Activated CD4-positive, alpha-beta memory T cell treated with anti-CD3 and anti-CD28 coated beads, Interleukin-2, amount 10 ng/mL, durations not matched to agents 7 days and 5 days (primary cell): ENCODE measurements around the gene ATP1A1. TPM values are rescaled to one million over a fixed set of nuclear protein-coding genes. Genes with fewer than 3 reads are reported as not detected.
A peak's percentile ranks its signal among the peaks of the same experiment; 100 is the strongest.

Experiments used
- CTCF ChIA-PET: fragments of 350-600 bp; sonication (Branson Sonifier 250); formaldehyde crosslinking; loops from one replicate; lab custom pipeline; 2021; ENCODE audit warnings: antibody characterized with exemption, inconsistent platforms; lab: Charles Lee
- POLR2A ChIA-PET: fragments of 350-600 bp; sonication (Branson Sonifier 250); formaldehyde crosslinking; loops from one replicate; lab custom pipeline; 2021; ENCODE audit warnings: antibody characterized with exemption; lab: Charles Lee
- DNase-seq: peaks from one replicate; pipeline ENCODE4 v3.0.0-alpha.2; 2020
- H3K27ac Mint-ChIP-seq: one replicate; pipeline ENCODE4 v1.8.0; 2021; ENCODE audit warnings: mild to moderate bottlenecking, mixed read lengths
- H3K27me3 Mint-ChIP-seq: one replicate; pipeline ENCODE4 v1.8.0; 2021; ENCODE audit warnings: mixed read lengths
- H3K36me3 Mint-ChIP-seq: one replicate; pipeline ENCODE4 v1.8.0; 2021; ENCODE audit warnings: low read depth, mixed read lengths
- H3K4me1 Mint-ChIP-seq: one replicate; pipeline ENCODE4 v1.8.0; 2021; ENCODE audit warnings: mixed read lengths
- H3K4me3 Mint-ChIP-seq: one replicate; pipeline ENCODE4 v1.8.0; 2021; ENCODE audit warnings: mild to moderate bottlenecking, mixed read lengths
- H3K9me3 Mint-ChIP-seq: one replicate; pipeline ENCODE4 v1.8.0; 2021; ENCODE audit warnings: mixed read lengths
- total RNA-seq, 2 experiments: library from RNA; stranded (reverse); gene quantifications; one replicate each; pipeline ENCODE4 v1.2.3, GENCODE V29; 2021

ATP1A1 gene
- total RNA-seq, 2 experiments from 2014 or later: 238 to 241 TPM

DNA sequence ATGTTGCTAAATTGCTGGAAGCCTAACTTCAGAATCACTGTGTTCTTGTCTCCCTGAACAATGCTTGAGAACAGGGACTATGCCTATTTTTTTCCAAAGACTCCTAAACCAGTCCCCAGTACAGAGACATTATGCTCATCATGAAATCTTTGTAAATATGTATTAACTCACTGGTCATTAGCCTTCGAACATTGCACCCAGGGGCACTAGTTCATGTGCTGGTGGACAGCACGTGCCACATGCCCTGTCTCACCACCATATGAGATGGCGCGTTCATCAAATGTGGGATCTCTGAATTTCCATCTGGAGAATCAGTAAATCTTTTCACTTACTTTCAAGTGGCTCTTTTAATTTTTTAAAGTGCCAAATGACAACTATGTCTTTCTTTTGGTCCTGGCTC lies 11.0 kb upstream of the ATP1A1 start:
- H3K4me3 Mint-ChIP-seq: no peak overlapping the region
- peaks cover under 1% of the 10 kb centered on the region for H3K4me1 Mint-ChIP-seq
- H3K27me3 Mint-ChIP-seq: peaks cover 7% of the 10 kb centered on the region
- no peaks in the 10 kb centered on the region for H3K36me3 Mint-ChIP-seq
- POLR2A ChIA-PET: no interaction called here
- CTCF ChIA-PET: no interaction called here
- no peak overlapping the region for H3K27ac Mint-ChIP-seq
- DNase-seq: no peak
- no peaks in the 10 kb centered on the region for H3K9me3 Mint-ChIP-seq

DNA sequence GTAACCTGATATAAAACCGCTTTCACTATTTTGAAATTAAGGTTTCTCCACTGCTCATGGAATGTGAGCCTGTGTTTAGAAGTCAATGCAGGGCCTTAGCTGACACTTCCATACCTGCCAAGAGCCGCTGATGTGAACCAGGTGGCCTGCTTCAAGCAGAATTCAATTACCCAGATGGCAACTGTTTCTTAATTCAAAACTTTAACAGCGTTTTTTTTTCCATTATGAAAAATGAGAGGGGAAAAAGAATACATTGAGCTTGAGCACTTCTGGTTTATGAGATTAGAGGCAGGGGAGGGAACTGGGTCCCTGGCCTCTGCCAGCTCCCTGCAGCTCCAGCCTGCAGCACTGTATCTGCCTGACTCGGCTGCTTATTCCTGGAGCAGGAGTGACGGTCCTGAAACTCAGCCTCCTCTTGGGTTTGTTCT lies 7.7 kb upstream of the ATP1A1 start:
- DNase-seq: no peak
- Mint-ChIP-seq H3K27ac (no peak overlapping the region), H3K36me3 (no peaks in the 10 kb centered on the region)

DNA sequence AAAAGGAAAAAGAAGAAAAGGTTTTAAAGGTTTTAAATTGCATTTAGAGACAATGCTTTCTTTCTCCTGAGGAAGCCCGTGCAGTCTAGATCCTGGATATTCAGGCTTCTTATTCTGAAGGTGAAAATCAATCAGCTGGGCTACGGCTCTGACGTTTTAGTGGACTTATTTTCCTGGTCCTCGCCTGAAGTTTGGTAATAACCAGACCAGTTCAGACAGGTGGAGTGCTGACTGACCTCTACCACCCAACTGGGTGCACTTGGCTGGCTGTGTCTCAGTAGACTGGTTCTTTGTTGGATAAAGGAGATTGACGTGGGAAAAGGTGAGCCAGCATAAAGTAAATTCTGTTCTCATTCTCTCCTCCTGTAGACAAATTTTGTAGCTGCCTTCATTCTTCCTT lies 7.2 kb upstream of the ATP1A1 start:
- DNase-seq: no peak
- no peak overlapping the region for H3K4me3 Mint-ChIP-seq
- CTCF ChIA-PET: interaction anchor here (0.7 to 1.1 kb wide), 3 partner anchors 17 to 120 kb away, joined by 3 read pairs; no protein-coding TSS in a partner anchor
- peaks cover 4% of the 10 kb centered on the region for H3K4me1 Mint-ChIP-seq
- no peak overlapping the region for H3K27ac Mint-ChIP-seq
- peaks cover 22% of the 10 kb centered on the region for H3K27me3 Mint-ChIP-seq
- no peaks in the 10 kb centered on the region for H3K36me3 Mint-ChIP-seq
- POLR2A ChIA-PET: interaction anchor here (2.2 kb wide), 1 partner anchor 10 kb away, joined by 9 read pairs; no protein-coding TSS in a partner anchor
- H3K9me3 Mint-ChIP-seq: no peaks in the 10 kb centered on the region

More for the DNA sequence above, 7.7 kb upstream of the ATP1A1 start:
- ChIA-PET POLR2A (interaction anchor here (2.2 kb wide), 1 partner anchor 11 kb away, joined by 9 read pairs; no protein-coding TSS in a partner anchor), CTCF (interaction anchor here (0.7 to 1.1 kb wide), 3 partner anchors 17 to 120 kb away, joined by 3 read pairs; no protein-coding TSS in a partner anchor)
- Mint-ChIP-seq H3K4me3 (no peak overlapping the region), H3K4me1 (peaks cover 4% of the 10 kb centered on the region), H3K27me3 (peaks cover 18% of the 10 kb centered on the region), H3K9me3 (no peaks in the 10 kb centered on the region)

- Mint-ChIP-seq H3K4me3 (no peak overlapping the region), H3K27ac (no peak overlapping the region), H3K9me3 (no peaks in the 10 kb centered on the region), H3K27me3 (peaks cover 31% of the 10 kb centered on the region), H3K36me3 (no peaks in the 10 kb centered on the region), H3K4me1 (peaks cover 5% of the 10 kb centered on the region)
- ChIA-PET POLR2A (interaction anchor here (0.9 to 2.2 kb wide), 2 partner anchors 9 to 24 kb away, joined by 3 to 9 read pairs; no protein-coding TSS in a partner anchor), CTCF (interaction anchor here (0.9 to 1.8 kb wide), 6 partner anchors 12 to 132 kb away, joined by 3 to 5 read pairs (median 4); no protein-coding TSS in a partner anchor)
- DNase-seq: no peak
Measured at GRCh38 chr1:116367256-116367945, 5.6 kb upstream of the ATP1A1 start.

DNA sequence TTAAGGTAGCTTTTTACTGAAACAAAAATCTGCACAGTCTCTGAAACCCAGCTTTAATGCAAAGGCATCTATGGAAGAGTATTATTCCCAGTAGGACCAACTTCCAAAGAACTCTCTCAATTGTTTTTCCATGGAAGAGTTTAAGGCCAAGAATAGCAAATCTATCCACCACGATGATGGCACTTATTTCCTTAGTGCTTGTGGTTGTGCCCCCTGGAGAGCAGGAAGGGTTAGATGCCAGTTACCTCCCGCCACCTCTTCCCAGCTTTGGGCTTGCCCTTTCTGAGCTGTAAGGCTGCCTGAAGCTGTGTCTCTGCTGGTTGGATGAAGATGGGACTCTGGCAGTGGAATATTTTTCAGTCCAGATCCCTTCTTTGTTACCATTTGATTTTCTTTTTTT lies 4.8 kb upstream of the ATP1A1 start:
- no peak for DNase-seq
- POLR2A ChIA-PET: no interaction called here
- Mint-ChIP-seq H3K36me3 (no peaks in the 10 kb centered on the region), H3K27me3 (peaks cover 30% of the 10 kb centered on the region), H3K27ac (no peak overlapping the region), H3K9me3 (no peaks in the 10 kb centered on the region), H3K4me3 (no peak overlapping the region), H3K4me1 (peaks cover 7% of the 10 kb centered on the region)
- CTCF ChIA-PET: interaction anchor here (0.6 to 1.3 kb wide), 5 partner anchors 15 to 227 kb away, joined by 3 to 5 read pairs (median 3); no protein-coding TSS in a partner anchor

GRCh38 chr1:116370181-116370580 lies 2.9 kb upstream of the ATP1A1 start:
- DNase-seq: no peak
- peaks cover 18% of the 10 kb centered on the region for H3K4me1 Mint-ChIP-seq
- H3K27ac Mint-ChIP-seq: no peak overlapping the region
- POLR2A ChIA-PET: no interaction called here
- H3K27me3 Mint-ChIP-seq: peaks cover 29% of the 10 kb centered on the region
- peaks cover 10% of the 10 kb centered on the region for H3K36me3 Mint-ChIP-seq
- H3K9me3 Mint-ChIP-seq: no peaks in the 10 kb centered on the region
- no peak overlapping the region for H3K4me3 Mint-ChIP-seq
- CTCF ChIA-PET: interaction anchor here (2.2 kb wide), 1 partner anchor 115 kb away, joined by 8 read pairs; no protein-coding TSS in a partner anchor

DNA sequence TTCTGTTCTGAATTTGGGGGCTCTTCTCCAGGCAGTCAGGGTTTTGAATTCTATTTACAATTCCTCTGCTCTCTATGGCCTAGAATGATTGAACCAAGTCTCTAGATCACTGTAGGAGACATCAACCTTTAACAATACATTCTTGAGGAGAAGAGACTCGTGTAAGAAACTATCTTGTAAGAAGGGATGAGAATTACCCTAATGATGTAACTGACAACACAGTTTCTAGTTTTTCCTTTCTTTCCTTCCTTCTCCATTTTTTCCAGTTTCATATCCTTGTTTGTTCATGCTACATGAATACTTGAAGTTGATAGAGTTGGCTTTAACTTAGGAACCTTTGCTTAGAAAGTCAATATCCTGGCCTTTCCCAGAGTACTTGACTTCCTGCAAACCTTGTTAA lies 1.3 kb upstream of the ATP1A1 start:
- CTCF ChIA-PET: interaction anchor here (2.2 kb wide), 1 partner anchor 113 kb away, joined by 8 read pairs; no protein-coding TSS in a partner anchor
- H3K27ac Mint-ChIP-seq: no peak overlapping the region

GRCh38 chr1:116372191-116372590 lies 853 bp upstream of the ATP1A1 start:
- CTCF ChIA-PET: no interaction called here
- Mint-ChIP-seq H3K27me3 (peaks cover 26% of the 10 kb centered on the region), H3K36me3 (peaks cover 17% of the 10 kb centered on the region), H3K4me3 (peak overlapping the region; percentile 69), H3K27ac (no peak overlapping the region), H3K4me1 (peaks cover 37% of the 10 kb centered on the region), H3K9me3 (no peaks in the 10 kb centered on the region)
- no peak for DNase-seq
- POLR2A ChIA-PET: interaction anchor here (1.4 to 2.9 kb wide), 3 partner anchors 20 to 132 kb away, joined by 3 to 15 read pairs (median 7); no protein-coding TSS in a partner anchor

More for the DNA sequence above, 1.3 kb upstream of the ATP1A1 start:
- no peak for DNase-seq
- Mint-ChIP-seq H3K36me3 (peaks cover 17% of the 10 kb centered on the region), H3K27me3 (peaks cover 26% of the 10 kb centered on the region), H3K4me1 (peaks cover 34% of the 10 kb centered on the region), H3K9me3 (no peaks in the 10 kb centered on the region), H3K4me3 (peak overlapping the region; percentile 69)
- POLR2A ChIA-PET: interaction anchor here (1.4 to 2.9 kb wide), 3 partner anchors 20 to 132 kb away, joined by 3 to 15 read pairs (median 7); no protein-coding TSS in a partner anchor

DNA sequence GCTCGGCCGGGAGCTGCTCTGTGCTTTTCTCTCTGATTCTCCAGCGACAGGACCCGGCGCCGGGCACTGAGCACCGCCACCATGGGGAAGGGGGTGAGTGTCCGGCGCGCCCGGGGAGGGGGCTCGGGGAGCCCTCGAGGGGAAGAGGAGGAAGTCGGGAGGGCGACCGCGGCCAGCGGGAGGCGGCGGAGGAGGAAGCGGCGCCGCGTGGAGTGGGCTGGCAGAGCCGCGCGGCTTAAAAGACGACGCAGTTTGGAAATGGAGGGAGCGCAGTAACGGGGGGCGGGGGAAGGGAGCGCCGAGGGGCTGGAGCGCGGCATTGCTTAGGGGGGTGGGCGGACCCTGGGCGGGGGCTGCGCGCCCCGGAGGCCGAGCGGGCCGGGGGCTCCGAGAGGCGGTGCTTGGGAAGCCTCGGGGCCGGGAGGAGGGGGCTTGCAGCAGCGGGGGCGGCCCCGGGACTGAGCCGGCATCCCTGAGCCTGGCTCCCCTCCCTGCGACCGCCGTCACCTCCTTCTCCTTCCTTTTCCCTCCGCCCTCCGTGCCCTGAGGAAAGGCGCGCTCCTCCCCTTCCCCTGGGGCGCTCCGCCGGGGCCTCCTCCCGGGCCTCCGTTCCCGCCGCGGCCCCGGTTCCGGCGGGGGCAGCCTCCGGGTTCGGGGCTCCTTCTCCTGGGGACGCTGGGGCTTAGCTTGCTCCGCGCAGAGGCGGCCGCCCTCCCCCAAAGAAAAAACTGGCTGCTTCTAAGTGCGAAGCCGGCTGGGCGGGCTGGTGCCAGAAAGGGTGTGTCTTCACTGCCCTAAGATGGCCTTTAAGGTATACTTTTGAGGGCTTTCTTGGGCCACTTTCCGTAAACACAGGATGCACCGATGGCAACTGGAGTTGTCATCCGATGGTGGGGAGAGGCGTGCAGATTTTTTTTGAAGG lies 648 bp downstream of the ATP1A1 start:
- peaks cover 25% of the 10 kb centered on the region for H3K36me3 Mint-ChIP-seq
- ChIA-PET CTCF (interaction anchor here (0.8 to 4.1 kb wide), 4 partner anchors 17 to 131 kb away, joined by 3 to 17 read pairs (median 4); no protein-coding TSS in a partner anchor), POLR2A (interaction anchor here (0.7 to 3.7 kb wide), 13 partner anchors 9 to 220 kb away, joined by 3 to 39 read pairs (median 6); no protein-coding TSS in a partner anchor)
- H3K4me3 Mint-ChIP-seq: peak overlapping the region; percentile 98
- H3K9me3 Mint-ChIP-seq: no peaks in the 10 kb centered on the region
- peaks cover 48% of the 10 kb centered on the region for H3K4me1 Mint-ChIP-seq
- H3K27me3 Mint-ChIP-seq: peaks cover 24% of the 10 kb centered on the region
- peak; percentile 69 for DNase-seq
- H3K27ac Mint-ChIP-seq: peak overlapping the region; percentile 83

DNA sequence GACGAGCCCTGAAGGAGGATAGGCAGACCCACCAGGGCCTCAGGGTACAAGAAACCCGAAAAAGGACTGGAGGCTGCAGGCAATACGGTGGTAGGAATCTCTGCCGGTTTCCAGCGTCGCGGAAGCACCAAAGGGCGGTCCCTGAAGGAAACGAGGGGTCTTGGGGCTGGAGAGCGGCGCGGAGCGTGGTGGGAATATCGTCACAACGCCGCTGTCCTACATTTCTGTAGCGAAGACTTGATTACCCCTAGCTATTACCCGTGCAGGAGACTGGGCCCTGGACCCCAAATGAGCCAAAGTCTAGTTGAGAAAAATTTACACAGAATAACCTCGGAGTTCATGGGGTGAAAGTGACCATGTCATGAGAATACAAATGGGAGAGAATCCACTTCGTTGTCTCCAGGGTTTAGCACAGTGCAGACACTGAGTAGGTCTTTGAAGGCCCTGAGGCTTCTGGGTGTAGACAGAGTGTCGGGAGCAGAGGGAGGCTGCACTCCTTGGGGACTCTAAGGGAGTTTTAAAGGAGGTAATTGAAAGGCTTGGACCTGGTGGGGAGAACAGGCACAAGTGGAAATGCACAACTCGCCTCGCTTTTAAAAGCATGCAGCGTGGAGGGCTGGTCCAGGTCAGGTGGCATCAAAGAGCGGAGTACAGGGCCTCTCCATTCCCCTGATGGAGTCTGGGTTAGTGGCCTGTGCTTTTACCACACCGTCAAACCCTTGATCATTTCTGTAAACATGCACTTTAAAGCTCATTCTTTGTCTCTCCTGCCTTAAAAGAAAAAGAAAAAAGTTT lies 1.5 kb downstream of the ATP1A1 start:
- Mint-ChIP-seq H3K9me3 (no peaks in the 10 kb centered on the region), H3K4me3 (peak overlapping the region; percentile 98), H3K36me3 (peaks cover 33% of the 10 kb centered on the region), H3K27me3 (peaks cover 21% of the 10 kb centered on the region), H3K4me1 (peaks cover 56% of the 10 kb centered on the region), H3K27ac (peak overlapping the region; percentile 83)
- POLR2A ChIA-PET: interaction anchor here (1.0 to 3.7 kb wide), 18 partner anchors 8 to 389 kb away, joined by 3 to 39 read pairs (median 6); no protein-coding TSS in a partner anchor
- CTCF ChIA-PET: interaction anchor here (1.4 to 4.1 kb wide), 6 partner anchors 10 to 124 kb away, joined by 3 to 20 read pairs (median 4); no protein-coding TSS in a partner anchor
- DNase-seq: peak; percentile 31

GRCh38 chr1:116375148-116375886 lies 2.3 kb downstream of the ATP1A1 start:
- POLR2A ChIA-PET: interaction anchor here (0.9 to 3.7 kb wide), 15 partner anchors 9 to 388 kb away, joined by 3 to 39 read pairs (median 4); no protein-coding TSS in a partner anchor
- Mint-ChIP-seq H3K4me3 (peak overlapping the region; percentile 98), H3K36me3 (peaks cover 34% of the 10 kb centered on the region), H3K27ac (peak overlapping the region; percentile 83), H3K4me1 (peaks cover 59% of the 10 kb centered on the region), H3K9me3 (no peaks in the 10 kb centered on the region), H3K27me3 (peaks cover 14% of the 10 kb centered on the region)
- CTCF ChIA-PET: interaction anchor here (1.1 to 4.1 kb wide), 10 partner anchors 9 to 124 kb away, joined by 3 to 20 read pairs (median 4); no protein-coding TSS in a partner anchor
- no peak for DNase-seq
